Daoy (cell line): ENCODE measurements around the gene CSNK1G1. TPM values are rescaled to one million over a fixed set of nuclear protein-coding genes. Genes with fewer than 3 reads are reported as not detected.
A peak's percentile ranks its signal among the peaks of the same experiment; 100 is the strongest.
"Not testable (repeated sequence)": the region's sequence is repeated elsewhere in the genome, so short reads cannot be mapped to it uniquely, and the experiment has no call there.

Experiments
- DNase-seq: peaks from one replicate; pipeline ENCODE4 v3.0.0-alpha.2; 2015; ENCODE audit warnings: low read depth
- total RNA-seq: library from RNA; depleted of rRNA; stranded (reverse); fragments of >200 nt; shearing (Covaris generic); gene quantifications from 2 replicates; pipeline ENCODE4 v1.2.3, GENCODE V29; 2014; rRNA removed

The CSNK1G1 gene
- 9.1 and 10.7 TPM in 2 replicates for total RNA-seq

DNA sequence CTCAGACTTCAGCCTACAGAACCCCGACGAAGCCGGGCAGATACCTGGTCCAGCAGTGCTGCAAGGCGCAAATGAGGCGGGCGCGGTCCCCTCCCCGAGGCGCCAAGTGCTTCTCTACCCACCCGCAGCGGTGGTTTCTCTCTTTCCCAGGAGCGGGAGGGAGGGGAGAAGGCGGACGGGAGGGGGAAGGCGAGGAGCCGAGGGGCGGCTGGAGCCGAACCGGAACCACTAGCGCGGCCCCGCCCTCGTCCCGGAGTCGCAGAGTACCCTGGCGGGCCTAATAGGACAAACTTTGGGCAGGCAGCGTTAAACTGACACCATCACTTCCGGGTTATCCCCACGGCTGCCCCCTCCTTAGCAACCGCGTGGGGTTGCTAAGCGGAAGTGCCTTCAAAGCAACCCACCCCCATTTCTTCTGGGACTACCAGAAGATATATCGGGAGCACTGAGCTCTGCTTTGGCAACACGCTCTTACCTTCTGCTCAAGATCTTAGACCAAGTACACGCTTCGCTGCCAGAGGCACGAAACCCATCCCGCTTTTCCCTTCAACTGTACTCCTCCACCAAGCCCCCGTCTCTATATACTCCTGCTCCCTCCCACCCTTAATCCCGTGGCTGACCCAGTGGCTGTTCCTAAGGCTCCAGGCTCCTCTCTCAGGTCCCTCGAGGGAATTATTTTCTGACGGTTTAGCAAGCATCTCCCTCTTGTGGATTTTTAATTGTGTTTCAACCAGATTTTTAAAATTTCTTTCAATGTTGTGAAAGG lies at the start of gene CSNK1G1:
TSS of gene CSNK1G1 (minus strand) at position 230 of the 766 bp plus-strand sequence. CDS start 55,674 bp downstream, outside the sequence.
- DNase-seq, result peak; percentile 96

DNA sequence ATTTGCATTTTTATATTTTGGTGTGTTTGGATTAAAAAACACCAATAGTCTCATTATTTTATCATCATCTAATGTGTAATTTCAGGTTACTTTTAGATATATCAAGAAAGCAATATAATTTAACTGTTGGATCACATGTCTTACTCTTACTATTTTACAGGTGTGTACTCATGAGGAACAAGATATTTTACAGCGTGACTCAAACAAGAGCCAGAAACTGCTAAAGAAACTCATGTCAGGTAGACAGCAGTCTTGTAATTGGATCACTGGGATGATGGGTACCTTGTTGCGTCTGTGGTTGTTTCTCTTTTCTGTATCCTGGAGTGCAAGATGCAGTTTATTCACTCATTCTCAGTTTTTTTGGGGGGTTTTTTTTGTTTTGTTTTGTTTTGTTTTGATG lies 44.6 kb upstream of the CSNK1G1 start:
- DNase-seq, result no peak

DNA sequence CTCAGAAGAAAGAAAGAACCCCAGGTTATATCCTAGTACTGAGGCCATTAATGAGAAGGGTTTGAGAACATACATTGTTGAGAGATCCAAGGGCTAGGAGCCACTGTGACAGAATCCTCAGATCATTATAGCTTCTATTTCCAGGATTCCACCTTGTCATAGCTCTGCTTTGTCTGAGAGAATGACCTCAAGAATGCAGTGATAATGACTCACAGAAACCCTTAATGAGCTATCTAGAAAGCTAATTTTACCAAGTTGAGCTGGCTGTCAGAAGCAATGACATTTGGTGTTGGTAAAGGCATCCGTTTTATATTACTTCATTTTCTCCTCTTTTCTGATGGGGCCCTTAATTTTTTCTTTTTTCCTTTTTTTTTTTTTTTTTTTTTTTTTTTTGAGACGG lies 42.6 kb upstream of the CSNK1G1 start:
- DNase-seq, result peak; percentile 15

DNA sequence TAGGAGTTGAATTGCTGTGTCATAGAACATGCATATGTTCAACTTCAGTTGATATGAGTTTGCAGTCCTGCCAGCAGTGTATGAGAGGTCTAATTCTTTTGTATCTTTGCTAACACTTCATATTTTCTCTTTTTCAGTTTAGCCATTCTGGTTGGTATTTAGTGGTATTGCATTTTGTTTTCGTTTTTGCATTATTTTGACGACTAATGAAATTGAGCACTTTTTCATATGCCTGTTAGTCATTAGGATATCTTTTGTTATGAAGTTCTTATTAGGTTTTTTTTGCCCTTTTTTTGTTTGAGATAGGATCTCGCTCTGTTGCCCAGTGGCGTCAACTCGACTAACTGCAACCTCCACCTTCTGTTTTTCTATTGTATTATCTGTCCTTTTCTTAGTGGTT lies 40.8 kb upstream of the CSNK1G1 start:
- no peak for DNase-seq

DNA sequence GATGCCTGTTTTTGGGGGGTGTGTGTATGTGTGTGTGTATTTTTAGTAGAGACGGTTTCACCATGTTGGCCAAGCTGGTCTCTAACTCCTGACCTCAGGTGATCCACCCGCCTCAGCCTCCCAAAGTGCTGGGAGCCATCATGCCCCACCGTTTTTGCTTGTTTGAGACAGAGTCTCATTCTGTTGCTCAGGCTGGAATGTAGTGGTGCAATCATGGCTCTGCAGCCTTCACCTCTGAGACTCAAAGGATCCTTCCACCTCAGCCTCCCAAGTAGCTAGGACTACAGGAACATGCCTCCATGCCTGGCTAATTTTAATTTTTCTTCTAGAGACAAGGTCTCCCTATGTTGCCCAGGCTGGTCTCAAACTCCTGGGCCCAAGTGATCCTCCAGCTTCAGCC lies 36.5 kb upstream of the CSNK1G1 start:
- DNase-seq, result not testable (repeated sequence)

DNA sequence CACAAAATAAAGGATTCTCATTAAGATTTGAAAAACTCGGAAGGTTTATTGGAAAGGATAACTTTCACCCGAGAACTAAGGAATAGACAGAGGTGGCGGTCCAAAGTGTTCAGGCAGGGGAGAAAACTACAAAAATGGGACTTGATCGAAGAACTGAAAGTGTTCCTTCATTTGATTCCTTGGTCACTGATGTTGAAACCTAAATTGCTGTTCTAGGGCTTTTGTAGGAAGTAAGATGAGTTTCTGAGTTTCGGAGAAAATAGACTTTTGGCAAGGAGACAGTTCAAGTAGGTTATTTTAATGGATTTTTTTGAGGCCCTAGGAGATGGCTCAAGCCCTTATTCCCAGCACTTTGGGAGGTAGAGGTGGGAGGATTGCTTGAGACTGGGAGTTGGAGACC lies 33.1 kb upstream of the CSNK1G1 start:
- no peak for DNase-seq

DNA sequence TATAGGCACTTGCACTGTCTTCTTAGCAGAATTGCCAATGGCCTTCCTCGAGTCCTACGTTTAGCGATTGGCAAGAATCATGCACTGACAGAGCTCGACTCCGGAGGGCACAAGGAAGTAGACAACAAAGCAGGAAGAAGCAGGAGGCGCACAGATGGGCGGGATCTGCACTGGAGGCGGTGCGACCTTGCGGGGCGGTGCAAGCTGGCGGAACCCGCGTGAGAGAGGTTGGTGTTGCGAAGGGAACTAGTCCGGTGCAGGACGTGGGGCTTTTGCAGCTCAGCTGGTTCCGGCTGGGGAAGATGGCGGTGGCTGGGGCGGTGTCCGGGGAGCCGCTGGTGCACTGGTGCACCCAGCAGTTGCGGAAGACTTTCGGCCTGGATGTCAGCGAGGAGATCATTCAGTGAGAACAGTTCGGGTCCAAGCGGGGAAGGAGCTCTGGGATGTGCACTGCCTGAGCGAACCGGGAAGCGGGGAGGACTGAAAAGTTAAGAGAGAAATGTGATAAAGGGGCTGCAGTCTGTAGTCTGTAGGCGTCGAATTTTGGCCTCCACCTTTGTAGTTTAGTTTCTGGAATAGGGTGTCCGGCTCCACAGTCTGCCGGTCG lies 31.7 kb upstream of the CSNK1G1 start, which contains the start of gene TRIP4:
TSS of gene TRIP4 (plus strand) at position 275 of the 607 bp plus-strand sequence. CDS start at position 303, 28 bp downstream.
- peak; percentile 97 for DNase-seq

DNA sequence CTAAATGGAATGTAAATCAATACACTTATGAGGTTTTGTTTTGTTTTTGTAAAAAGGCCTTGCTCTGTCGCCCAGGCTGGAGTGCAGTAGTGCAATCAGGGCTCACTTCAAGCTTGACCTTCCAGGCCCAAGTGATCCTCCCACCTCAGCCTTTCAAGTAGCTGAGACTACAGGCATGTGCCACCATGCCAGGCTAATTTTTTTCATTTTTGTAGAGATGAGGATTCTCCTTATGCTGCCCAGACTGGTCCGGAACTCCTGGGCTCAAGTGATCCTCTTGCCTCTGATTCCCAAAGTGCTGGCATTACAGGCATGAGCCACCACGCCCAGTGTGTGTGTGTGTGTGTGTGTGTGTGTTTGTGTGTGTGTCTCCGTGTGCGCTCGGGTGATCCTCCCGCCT lies 30.3 kb upstream of the CSNK1G1 start:
- no peak for DNase-seq

DNA sequence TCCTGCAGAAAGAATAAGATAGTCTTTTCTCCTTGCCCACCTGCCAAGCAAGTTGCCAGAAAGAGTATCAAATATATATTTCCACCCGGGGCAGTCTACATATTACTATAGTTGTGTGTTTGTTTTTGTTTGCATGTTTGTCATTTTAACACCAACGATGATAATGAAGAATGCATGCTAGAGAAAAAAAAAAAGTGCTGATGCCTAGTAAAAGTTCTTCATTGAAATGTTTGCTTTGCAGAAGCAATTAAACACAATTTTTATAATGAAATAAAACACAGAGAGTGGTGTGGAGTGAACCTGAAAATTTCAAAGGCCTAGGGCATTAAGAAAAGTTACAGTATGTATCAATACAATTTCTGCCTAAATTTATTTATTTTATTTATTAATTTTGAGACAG lies 27.8 kb upstream of the CSNK1G1 start:
- DNase-seq, result no peak

DNA sequence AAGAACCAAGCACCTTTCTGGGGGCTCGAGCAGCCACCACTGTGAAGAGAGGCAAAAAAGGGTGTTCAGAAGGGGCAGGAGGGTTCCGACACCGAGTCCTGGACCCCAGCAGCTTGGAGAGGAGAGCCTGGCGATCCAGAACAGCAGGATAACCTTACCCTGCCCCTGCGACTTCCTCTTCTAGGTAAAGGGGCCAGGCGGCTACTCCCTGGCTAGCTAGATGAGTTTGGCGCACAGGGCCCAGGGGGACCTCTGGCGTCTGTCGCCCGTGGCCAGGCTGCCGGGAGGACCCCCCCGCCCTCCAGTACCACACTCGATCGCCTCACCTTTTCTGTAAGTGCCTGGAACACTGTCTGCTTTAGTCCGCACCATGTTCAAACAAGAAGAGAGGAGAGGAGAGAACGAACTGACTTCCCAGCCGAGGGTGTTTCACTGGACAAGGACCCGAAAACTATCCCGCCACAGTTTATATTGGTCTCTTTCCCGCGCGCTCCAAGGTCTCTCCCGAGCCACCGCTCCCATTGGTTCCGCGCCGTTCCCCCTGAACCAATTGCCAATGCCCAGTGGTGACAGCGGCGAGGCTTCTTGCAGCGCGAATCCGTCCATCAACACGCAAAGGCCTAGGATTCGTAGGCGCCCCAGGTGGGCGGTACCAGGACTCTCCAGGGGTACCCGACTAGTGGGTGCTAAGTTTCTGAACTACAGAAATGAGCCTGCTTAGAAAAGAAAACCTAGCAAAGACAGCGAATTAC lies 25.2 kb upstream of the CSNK1G1 start, which contains the start of gene PCLAF:
TSS of gene PCLAF (minus strand) at position 442 of the 752 bp plus-strand sequence. CDS start at position 372, 70 bp downstream.
- peak; percentile 98 for DNase-seq

DNA sequence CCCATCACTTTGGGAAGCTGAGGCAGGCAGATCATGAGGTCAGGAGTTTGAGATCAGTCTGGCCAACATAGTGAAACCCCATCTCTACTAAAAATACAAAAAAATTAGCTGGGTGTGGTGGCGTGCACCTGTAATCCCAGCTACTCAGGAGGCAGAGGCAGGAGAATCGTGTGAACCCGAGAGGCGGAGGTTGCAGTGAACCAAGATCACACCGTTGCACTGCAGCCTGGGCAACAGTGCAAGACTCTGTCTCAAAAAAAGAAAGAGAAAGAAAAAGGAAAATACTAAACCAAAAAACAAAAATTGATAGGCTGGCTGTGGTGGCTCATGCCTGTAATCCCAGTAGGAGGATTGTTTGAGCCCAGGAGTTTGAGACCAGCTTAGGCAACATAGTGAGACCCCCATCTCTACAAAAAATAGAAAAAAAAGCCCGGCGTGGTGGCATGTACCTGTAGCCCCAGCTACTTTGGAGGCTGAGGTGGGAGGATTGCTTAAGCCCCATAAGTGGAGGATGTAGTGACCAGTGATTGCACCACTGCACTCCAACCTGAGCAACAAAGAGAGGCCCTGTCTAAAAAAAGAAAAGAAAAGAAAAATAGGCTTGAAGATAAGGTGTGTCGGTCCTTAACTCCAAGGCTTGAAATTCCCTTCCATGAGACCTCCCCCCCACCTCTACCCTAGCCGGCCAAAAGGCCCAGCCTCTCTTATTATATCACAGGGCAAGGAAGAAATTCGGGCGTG lies 24.3 kb upstream of the CSNK1G1 start:
- not testable (repeated sequence) for DNase-seq

DNA sequence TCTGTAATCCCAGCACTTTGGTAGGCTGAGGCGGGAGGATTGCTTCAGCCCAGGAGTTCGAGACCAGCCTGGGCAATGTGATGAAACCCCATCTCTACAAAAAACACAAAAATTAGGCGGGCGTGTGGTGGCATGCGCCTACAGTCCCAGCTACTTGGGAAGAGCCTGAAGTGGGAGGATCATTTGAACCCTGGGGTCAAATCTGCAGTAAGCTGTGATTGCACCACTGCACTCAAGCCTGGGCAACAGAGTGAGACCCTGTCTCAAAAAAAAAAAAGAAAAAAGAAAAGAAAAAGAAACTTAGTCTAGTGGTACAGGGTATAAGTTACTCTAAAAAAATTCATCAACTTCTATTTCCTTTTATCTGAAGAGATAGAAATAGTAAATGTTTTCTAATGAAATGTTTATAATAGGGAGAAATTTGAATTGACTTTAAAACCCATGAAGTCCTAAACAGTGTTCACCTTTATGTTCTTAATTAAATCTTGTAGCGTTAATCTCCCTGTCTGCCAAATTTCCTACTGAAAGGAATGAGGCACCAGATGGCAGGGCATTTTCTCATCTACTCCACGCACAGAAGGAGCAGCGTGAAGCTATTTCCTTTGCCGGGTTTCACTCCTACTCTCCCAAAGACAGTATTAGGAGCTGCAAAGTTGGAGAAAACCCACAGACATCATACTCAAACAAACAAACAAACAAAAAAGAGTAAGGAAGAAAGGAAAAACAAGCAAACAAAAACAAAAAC lies 23.4 kb upstream of the CSNK1G1 start:
- DNase-seq, result no peak

DNA sequence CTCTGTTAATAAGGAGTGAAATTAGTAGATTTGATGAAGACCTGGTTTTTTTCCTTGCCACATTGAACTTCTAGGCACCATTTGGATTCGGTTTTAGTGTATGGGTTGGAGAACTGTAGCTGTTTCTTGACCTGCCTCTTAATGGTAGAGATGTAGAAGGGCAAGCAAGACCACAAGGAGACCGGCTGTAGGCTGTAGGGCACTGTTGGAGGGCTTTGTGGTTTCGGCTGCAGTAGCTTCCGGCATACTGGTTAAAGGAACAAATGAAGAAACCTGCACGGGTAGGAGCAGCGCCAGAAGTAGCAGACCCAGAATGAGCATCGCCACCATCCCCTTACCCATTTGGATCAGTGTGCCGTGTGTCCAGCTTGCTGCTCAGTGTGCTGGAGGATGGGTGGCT lies 17.4 kb upstream of the CSNK1G1 start:
- no peak for DNase-seq

DNA sequence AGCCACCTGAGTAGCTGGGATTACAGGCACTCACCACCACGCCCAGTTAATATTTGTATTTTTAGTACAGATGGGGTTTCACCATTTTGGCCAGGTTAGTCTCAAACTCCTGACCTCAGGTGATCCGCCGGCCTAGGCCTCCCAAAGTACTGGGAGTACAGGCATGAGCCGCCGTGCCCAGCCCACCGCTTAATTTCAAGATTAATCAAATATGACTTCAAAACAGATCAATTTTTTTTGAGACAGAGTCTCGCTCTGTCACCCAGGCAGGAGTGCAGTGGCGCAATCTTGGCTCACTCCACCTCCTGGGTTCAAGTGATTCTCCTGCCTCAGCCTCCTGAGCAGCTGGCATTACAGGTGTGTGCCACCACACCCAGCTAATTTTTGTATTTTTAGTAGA lies 15.4 kb upstream of the CSNK1G1 start:
- not testable (repeated sequence) for DNase-seq

DNA sequence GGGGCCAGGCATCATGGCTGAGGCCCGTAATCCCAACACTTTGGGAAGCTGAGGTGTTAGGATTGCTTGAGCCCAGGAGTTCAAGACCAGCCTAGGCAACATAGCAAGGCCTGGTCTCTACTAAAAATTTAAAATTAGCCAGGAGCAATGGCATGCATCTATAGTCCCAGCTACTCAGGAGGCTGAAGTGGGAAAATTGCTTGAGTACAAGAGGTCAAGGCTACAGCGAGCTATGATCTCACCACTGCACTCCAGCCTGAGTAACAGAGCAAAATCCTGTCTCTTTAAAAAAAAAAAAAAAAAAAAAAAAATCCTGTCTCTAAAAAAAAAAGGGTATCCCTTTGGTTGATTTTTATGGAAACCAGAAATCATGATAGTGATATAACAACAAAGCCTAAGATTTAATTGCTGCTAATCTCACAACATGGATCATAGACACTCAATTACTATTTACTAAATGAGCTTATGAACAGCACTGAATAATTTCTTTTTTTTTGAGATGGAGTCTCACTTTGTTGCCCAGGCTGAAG lies 13.2 kb upstream of the CSNK1G1 start:
- no peak for DNase-seq

DNA sequence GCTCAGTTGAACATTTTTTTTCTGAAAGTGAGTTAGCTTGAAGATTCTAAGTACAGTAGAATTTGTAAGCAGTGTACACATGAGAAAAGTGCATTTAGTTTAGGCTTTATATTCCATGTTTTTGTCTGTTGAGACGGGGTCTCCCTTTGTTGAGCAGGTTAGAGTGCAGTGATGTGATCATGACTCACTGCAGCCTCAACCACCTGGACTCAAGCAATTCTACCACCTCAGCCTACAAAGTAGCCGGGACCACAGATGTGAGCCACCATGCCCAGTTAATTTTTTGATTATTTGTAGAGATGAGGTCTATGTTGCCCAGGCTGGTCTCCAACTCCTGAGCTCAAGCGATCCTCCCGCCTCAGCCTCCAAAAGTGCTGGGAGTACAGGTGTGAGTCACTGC lies 5.3 kb upstream of the CSNK1G1 start:
- DNase-seq, result no peak

DNA sequence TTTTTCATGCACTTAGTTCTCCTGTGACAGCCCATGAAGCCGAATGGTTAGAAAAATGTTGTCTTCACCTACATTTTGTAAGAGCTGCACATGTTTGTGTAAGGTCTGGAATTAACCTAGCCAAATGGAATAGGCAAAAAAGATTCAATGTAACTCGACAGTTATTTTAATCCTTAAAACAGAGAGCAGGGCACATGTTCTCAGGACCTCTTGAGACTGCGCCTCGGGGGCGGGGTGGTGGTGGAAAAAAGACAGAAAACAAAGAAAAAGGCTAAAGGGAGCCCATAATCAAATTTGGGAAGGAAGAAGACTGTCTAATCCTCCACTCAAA lies 702 bp upstream of the CSNK1G1 start:
- DNase-seq, result no peak

DNA sequence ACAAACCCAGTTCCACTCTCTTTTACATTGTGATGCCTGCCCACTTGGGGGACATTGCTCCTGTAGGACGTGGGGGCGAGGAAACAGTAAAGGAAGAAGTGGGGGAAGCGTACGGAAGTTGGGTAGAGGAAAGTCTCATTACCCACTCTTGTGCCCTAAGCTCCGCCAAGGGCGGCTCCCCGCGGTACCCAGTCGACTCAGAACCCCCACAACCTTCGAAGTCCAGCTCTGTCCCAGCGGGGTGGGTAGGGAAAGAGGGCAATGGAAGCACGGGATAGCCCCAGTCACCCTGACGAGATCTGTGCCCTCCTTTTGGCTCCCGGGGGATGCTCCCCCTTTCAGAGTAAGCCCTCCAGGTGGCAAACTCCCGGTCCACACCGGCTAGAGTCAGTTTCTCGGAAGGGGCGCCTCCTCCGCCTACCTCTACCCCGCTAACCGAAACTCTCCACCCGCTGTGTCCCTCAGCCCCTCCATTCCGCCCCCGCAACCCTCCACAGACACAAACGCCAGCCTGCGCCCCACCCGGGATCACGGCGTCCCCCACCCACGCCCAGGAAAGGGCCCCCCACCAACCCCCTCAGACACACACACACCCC lies 527 bp downstream of the CSNK1G1 start:
- peak; percentile 15 for DNase-seq

DNA sequence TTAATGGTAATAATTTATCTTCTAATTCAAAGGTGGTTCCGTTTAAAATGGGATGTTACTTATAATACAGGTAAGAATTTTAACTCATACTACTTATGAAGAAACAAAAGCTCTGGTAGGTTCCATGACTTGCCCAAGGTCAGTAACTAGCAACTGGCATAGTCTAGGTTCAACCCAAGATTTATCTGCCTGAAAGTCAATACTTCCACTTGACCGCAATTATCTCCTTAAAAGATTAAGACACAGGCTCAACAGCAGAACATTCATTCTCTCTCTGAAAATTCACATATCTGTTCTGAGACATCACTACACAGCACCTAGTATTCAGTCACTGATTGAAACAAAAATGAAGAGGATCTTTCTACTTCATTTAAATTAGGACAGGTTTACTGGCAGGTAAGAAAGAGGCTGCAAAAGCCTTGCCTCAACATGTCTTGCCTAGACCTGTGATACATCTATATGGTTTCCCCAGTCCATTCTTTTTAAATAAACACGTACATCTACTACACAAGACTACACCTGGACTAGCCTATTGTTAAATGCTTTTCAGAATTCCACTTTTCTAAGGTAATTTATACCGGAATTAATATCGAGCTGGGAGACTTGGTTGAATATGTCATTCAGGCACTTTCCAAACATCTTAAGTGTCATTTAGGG lies 1.2 kb downstream of the CSNK1G1 start:
- no peak for DNase-seq

DNA sequence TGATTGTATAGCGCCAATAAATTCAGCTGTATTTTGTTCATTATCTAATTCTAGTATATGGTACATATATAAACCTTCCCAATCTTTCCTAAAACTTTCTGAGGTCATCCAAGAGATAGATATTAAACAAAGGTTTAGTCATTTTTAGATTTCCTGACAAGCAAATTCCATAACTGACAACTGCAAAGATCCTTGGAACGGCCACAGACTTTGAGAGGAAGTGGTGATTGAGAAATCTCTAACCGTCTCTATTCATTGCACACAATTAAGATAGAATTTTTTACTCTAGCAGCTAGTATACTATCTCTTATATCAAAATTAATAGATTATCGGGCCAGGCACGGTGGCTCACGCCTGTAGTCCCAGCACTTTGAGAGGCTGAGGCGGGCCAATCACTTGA lies 4.7 kb downstream of the CSNK1G1 start:
- no peak for DNase-seq
